Astrocyte of the cerebellum (primary cell): ENCODE results near the gene STARD4.

Source experiments
- DNase-seq: peaks from one replicate; pipeline ENCODE4 v3.0.0-alpha.2; 2011; ENCODE audit warnings: low read depth
- H3K4me3 ChIP-seq: 2 replicates; pipeline ENCODE4 v1.5.1; 2011; ENCODE audit warnings: mild to moderate bottlenecking, low read depth, low read length, moderate library complexity
- in situ Hi-C: cut with HindIII; loops from 2 replicates; pipeline ENCODE4 v1.10.0; 2017; ENCODE audit warnings: low sequenced_read_pairs
- TF ChIP-seq, protein P1 (sequence below): IDR thresholded peaks from 2 replicates; pipeline ENCODE4 v1.5.1; 2012; ENCODE audit warnings: low read length, low read depth, moderate library complexity, mild to moderate bottlenecking; ENCODE audit errors: missing control alignments

The STARD4 gene

DNA sequence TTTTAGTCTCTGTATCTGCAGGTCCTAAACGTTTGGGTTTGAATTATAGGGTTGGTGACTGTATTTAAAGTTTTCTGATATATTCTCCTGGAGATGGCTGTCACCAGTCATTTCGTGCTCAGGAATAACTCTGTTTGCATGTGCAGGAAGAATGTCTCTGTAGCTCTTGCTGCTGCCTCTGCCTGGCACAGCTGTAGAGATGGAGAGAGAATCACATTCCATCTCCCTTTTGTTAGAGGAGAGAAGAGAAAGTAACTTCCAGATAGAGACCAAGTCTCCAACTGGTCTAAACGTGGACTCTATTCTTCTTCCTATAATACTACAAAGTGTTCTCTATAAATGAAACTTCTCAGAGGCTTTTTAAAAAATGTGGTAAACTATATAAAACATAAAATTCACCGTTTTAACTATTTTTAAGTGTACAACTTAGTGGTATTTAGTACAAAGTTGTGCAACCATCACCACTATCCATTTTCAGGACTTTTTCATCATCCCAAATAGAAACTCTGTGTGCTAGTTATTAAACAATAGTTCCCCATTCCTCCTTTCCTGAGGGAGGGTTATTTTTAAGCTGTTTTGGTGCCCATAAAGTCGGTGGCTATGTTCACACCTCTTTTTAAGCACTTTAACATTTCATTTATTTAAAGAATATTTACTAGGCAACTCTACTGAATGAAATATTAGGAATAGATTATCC is 20.7 kb upstream of the STARD4 start:
- in situ Hi-C loops: loop anchor here (25.0 kb wide), 1 partner anchor 629 kb away; no protein-coding TSS in a partner anchor
- DNase-seq: no peak
- TF ChIP-seq, protein P1, sequence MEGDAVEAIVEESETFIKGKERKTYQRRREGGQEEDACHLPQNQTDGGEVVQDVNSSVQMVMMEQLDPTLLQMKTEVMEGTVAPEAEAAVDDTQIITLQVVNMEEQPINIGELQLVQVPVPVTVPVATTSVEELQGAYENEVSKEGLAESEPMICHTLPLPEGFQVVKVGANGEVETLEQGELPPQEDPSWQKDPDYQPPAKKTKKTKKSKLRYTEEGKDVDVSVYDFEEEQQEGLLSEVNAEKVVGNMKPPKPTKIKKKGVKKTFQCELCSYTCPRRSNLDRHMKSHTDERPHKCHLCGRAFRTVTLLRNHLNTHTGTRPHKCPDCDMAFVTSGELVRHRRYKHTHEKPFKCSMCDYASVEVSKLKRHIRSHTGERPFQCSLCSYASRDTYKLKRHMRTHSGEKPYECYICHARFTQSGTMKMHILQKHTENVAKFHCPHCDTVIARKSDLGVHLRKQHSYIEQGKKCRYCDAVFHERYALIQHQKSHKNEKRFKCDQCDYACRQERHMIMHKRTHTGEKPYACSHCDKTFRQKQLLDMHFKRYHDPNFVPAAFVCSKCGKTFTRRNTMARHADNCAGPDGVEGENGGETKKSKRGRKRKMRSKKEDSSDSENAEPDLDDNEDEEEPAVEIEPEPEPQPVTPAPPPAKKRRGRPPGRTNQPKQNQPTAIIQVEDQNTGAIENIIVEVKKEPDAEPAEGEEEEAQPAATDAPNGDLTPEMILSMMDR: no peak
- no peak overlapping the region for H3K4me3 ChIP-seq

DNA sequence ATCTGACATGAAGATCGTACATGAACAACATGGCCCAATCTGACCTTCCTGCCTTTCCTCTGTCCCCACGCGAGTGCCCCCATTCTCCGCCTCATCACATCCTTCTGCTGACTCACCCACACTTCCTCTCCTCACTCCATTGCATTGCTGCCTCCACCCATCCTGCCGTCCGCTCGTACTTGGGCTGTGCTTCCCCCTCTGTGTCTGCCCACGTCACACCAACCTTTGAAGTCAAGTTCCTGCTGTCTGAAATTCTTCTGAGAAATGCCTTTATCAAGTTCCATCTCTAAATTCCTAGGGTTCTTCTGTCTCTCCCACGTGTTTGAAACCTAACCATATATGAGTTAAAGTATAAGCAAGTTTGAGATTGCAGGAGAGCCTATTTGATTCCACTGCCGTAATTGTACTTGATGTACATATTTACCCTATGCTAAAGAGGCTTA is 18.0 kb upstream of the STARD4 start:
- TF ChIP-seq, protein P1: no peak
- DNase-seq: no peak
- in situ Hi-C loops: loop anchor here (25.0 kb wide), 1 partner anchor 632 kb away; no protein-coding TSS in a partner anchor
- no peak overlapping the region for H3K4me3 ChIP-seq

DNA sequence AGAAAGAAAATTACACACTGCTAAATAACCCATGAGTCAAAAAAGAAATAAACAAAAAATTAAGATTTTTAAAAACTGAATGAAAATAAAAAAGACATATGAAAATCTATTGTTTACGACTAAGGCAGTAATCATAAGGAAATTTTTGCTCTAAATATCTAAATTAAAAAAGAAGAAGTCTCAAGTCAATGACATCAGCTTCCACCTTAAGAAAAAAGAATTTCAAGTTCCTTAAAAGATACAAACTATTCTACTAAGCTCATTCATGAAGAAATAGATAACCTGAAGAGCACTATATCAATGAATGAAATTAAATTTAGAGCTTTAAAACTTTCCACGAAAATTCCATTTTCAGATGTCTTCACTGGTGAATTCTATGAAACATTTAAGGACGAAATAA is 15.7 kb upstream of the STARD4 start:
- no peak for DNase-seq
- H3K4me3 ChIP-seq: no peak overlapping the region
- TF ChIP-seq, protein P1: no peak
- in situ Hi-C loops: loop anchor here (25.0 kb wide), 1 partner anchor 634 kb away; no protein-coding TSS in a partner anchor

DNA sequence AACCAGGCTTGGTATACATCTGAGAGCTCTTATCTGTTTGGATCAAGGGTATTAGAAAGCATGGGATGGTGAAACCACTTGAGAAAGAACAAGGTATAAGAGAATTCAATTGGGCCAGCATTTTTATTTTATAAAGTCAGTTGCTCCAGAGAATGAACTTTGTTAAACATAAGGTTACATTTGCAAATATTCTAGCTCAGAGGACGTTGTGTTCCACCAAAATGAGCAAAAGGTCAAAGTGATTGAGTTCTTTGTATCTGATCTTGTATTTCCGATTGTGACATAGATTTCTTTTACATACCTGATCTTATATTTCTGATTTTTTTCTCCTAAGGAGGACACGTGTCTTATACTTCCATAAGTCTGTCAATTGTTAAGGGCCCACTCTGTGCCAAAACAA is 8.6 kb upstream of the STARD4 start:
- in situ Hi-C loops: no loop called here
- no peak overlapping the region for H3K4me3 ChIP-seq
- no peak for DNase-seq
- TF ChIP-seq, protein P1: no peak

DNA sequence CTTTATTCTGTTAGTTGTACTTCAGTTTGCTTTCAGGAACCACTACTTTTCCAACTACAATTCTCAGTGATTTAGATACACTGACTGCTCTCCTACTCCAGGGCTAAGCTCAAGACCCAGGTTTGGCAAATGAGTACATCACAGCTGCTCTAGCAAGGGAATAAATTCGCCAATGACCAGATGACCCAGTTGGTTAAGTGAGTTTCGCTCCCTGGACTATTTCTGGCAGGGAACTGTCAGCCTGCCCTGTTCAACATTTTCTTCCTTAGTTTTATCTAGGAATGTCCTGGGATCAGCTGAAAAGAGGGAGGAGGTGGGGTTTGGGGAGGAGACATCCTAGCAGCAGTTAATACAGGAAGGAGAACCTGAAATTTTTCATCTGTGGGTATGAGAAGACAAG is 6.4 kb upstream of the STARD4 start:
- no peak overlapping the region for H3K4me3 ChIP-seq
- TF ChIP-seq, protein P1: no peak

DNA sequence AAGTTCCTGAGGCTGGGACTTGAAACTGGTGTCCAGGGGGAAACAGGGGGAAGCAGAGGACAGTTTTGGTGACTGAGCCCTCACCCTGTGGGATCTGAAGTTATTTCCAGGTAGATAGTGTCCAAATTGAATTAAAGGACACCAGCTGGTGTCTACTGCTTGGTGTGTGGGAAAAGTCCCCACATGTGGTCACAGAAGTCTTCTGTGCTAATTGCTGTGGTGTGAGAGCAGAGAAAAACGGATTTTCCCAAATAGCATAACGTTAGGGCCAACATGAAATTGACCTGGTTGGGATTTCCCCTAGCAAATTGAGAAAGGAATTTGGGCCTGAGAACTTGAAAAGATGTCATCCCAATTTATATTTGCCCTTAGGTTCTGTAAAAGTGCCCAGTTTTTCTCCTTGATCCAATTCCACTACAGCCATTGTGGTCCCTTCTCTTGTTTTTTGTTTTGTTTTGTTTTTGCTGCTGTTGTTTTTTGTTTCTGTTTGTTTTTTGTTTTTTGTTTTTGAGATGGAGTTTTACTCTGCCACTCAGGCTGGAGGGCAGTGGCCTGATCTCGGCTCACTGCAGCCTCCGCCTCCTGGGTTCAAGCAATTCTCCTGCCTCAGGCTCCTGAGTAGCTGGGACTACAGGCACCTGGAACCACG is 5.6 kb upstream of the STARD4 start:
- TF ChIP-seq, protein P1: no peak
- DNase-seq: no peak
- H3K4me3 ChIP-seq: no peak overlapping the region
- in situ Hi-C loops: no loop called here

More for the DNA sequence above, 6.4 kb upstream of the STARD4 start:
- no peak for DNase-seq
- in situ Hi-C loops: no loop called here
